ENCODE measurements around the gene GNAL. TPM values are rescaled to one million over a fixed set of nuclear protein-coding genes. Genes with fewer than 3 reads are reported as not detected.
"Not testable (repeated sequence)": the region's sequence is repeated elsewhere in the genome, so short reads cannot be mapped to it uniquely, and the experiment has no call there.

Gene GNAL
- total RNA-seq, 6 experiments from 2014 or later: 0.09 to 0.21 (median 0.17) TPM

DNA sequence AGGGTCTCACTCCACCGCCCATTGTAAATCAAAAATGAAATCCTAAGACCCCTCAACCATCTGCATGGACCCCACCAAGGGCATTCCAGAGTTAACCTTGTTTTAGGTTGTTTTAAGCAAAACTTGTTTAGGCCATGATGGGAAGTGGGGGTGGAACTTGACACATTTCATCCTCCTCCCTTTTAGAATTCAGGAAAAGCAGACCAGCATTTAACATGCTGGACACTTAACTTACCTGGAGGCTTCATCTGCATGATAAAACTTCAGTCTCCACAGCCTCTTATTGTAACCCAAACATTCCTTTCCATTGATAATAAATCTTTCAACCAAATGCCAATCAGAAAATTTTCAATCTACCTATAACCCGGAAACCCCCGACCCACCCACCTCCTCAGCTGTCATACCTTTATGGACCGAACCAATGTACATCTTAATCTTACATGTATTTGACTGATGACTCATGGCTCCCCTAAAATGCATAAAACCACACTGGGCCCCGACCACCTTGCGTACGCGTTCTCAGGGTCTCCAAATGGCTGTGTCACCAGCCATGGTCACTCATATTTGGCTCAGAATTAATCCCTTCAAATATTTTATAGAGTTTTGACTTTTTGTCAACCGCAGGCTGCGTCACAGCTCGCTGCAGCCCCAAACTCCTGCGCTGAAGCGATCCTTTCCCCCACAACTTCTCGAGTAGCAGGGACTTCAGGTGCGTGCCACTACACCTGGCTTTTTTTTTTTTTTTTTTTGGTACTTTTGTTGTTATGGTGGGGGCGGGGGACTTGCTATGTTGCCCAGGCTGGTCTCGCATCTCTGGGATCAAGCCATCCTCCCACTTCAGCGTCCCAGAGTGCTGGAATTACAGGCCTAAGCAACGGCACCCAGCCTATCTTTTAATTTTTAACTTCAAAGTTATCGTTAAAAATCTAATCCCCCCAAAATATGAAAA, 218.1 kb downstream of the GNAL start:
- no peaks in the 10 kb centered on the region for H3K9me3 Mint-ChIP-seq
- peak overlapping the region; percentile 92 for H3K27ac Mint-ChIP-seq
- DNase-seq: no peak
- TF ChIP-seq, protein P1, sequence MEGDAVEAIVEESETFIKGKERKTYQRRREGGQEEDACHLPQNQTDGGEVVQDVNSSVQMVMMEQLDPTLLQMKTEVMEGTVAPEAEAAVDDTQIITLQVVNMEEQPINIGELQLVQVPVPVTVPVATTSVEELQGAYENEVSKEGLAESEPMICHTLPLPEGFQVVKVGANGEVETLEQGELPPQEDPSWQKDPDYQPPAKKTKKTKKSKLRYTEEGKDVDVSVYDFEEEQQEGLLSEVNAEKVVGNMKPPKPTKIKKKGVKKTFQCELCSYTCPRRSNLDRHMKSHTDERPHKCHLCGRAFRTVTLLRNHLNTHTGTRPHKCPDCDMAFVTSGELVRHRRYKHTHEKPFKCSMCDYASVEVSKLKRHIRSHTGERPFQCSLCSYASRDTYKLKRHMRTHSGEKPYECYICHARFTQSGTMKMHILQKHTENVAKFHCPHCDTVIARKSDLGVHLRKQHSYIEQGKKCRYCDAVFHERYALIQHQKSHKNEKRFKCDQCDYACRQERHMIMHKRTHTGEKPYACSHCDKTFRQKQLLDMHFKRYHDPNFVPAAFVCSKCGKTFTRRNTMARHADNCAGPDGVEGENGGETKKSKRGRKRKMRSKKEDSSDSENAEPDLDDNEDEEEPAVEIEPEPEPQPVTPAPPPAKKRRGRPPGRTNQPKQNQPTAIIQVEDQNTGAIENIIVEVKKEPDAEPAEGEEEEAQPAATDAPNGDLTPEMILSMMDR (IDR thresholded peaks at IDR 0.05): no peak
- H3K4me3 Mint-ChIP-seq: peak overlapping the region; percentile 97
- H3K36me3 Mint-ChIP-seq (ENCODE audit: low read depth): peaks cover 10% of the 10 kb centered on the region; the same call in 1 of the 2 replicates
- peaks cover 21% of the 10 kb centered on the region for H3K4me1 Mint-ChIP-seq (ENCODE audit: low read depth)
- H3K27me3 Mint-ChIP-seq (ENCODE audit: insufficient read depth): peaks cover 2% of the 10 kb centered on the region; the same call in 1 of the 2 replicates

DNA sequence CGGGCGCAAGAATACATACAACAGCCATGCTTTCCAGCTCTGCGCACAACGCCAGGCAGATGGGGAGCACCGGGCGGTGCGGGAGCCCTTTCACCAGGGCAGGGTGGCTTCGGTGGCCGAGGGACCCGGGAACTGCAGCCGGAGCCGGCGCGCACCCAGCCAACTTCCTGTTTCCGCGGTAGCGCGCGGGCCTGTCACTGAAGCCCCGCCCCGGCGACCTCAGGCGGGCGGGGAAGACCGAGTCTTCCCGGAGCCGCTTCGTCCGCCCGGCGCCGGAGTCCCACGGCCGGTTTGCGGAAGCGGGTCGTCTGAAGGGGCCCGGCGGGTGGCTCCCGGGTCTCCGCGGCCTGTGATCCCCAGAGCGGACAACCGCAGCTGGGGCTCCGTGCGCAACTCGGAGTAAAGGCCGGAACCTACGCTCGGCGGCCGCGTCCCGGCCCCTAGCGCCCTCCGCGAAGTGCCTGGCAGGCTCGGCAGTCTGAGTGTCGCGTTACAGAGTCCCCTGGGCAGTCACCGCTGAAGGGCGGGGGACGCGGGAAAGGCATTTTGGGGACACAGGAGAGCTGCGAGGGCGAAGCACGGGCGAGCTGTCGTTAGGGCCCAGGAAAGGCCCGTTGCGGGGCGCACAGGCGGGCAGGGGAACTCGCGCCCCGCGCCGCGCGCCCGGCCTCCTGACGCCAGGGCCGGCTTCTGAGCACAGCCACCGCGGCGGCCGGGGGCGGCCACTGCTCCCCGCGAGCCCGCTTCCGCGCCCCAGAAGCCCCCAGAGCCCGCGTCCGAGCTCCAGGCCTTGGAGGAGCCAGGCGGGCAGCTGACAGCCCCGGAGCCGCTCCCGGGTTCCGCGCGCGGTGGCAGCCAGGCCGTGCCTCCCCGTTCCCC, 219.4 kb downstream of the GNAL start, which contains the start of gene MPPE1:
Gene MPPE1 (minus strand): TSS at position 136 of the 879 bp plus-strand sequence. CDS start 11,053 bp downstream, outside the sequence.
- TF ChIP-seq, protein P1 (IDR thresholded peaks at IDR 0.05): no peak
- H3K27ac Mint-ChIP-seq: peak within 1 kb of the TSS; percentile 92
- peak; percentile 69 for DNase-seq
- H3K27me3 Mint-ChIP-seq (ENCODE audit: insufficient read depth): peaks cover 2% of the 10 kb centered on the region; the same call in 1 of the 2 replicates
- no peaks in the 10 kb centered on the region for H3K9me3 Mint-ChIP-seq
- H3K36me3 Mint-ChIP-seq (ENCODE audit: low read depth): peaks cover 10% of the 10 kb centered on the region; the same call in 1 of the 2 replicates
- H3K4me3 Mint-ChIP-seq: peak within 1 kb of the TSS; percentile 97
- H3K4me1 Mint-ChIP-seq (ENCODE audit: low read depth): peaks cover 21% of the 10 kb centered on the region

DNA sequence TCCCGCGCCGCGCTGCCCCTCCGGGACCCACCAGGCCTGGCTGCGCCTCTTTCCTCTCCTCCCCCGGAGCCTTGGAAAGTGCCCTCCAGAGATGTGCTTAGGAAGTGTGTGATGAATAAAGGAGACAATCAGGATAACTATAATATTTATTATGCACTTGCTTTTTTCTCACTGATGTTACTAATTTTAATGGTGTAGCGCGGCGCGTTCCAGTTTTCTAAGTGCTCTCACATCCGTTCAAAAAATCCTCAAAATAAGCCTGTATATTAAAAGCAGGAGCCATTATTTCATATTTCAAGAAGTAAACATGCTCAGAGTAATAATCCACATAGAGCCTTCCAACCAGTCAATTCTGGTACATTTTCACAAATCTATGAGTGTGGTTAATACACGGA, 220.0 kb downstream of the GNAL start:
- peak overlapping the region; percentile 89 for H3K27ac Mint-ChIP-seq
- TF ChIP-seq, protein P1 (IDR thresholded peaks at IDR 0.05): no peak

DNA sequence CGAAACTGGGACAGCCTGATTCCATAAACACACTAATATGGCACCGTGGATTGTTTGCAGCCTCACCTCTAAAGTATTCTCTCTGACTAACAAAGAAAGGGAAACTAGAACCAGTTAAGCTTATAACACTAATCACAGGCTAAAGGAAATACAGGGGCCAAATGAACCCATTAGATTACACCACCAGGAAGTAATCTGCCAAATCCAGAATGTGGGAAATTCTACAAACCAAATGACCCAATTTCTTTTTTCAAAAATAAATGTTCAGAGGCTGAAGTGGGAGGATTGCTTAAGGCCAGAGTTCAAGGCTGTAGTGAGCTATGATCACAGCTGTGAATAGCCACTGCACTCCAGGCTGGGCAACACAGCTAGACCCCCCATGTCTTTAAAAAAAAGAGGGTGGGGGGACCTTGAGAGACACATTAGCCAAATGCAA, 220.5 kb downstream of the GNAL start:
- Mint-ChIP-seq H3K4me1 (ENCODE audit: low read depth) (peaks cover 21% of the 10 kb centered on the region), H3K27ac (peak overlapping the region; percentile 89), H3K4me3 (peak overlapping the region; percentile 86), H3K36me3 (ENCODE audit: low read depth) (peaks cover 5% of the 10 kb centered on the region; the same call in 1 of the 2 replicates), H3K27me3 (ENCODE audit: insufficient read depth) (peaks cover 2% of the 10 kb centered on the region; the same call in 1 of the 2 replicates), H3K9me3 (no peaks in the 10 kb centered on the region)
- TF ChIP-seq, protein P1 (IDR thresholded peaks at IDR 0.05): no peak
- peak; percentile 35 for DNase-seq

More for the DNA sequence above, 220.0 kb downstream of the GNAL start:
- no peaks in the 10 kb centered on the region for H3K9me3 Mint-ChIP-seq
- H3K36me3 Mint-ChIP-seq (ENCODE audit: low read depth): peaks cover 5% of the 10 kb centered on the region; the same call in 1 of the 2 replicates
- peak overlapping the region; percentile 86 for H3K4me3 Mint-ChIP-seq
- no peak for DNase-seq
- H3K4me1 Mint-ChIP-seq (ENCODE audit: low read depth): peaks cover 21% of the 10 kb centered on the region
- H3K27me3 Mint-ChIP-seq (ENCODE audit: insufficient read depth): peaks cover 2% of the 10 kb centered on the region; the same call in 1 of the 2 replicates

DNA sequence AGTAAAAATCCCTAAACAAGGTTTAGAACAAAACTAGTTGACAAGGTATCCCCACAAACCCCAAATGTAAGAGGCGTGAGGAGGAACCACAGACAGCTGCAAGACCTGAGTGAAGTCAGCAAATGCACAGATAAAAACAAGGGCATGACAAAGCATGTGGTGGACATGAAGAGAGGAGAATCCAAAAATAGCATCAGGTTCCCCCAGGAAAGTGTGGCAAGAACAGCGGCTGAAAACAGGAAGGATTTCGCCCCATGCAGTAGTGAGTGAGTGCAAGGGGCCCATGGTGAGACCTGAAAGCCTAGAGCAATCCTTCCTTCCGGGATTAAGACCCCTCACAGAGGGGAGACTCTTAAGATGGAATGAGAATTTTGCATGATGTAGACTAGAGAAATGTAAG, 227.8 kb downstream of the GNAL start:
- H3K4me3 Mint-ChIP-seq; H3K36me3 Mint-ChIP-seq (ENCODE audit: low read depth); H3K9me3 Mint-ChIP-seq; H3K4me1 Mint-ChIP-seq (ENCODE audit: low read depth); H3K27me3 Mint-ChIP-seq (ENCODE audit: insufficient read depth); DNase-seq; H3K27ac Mint-ChIP-seq: not testable (repeated sequence)

DNA sequence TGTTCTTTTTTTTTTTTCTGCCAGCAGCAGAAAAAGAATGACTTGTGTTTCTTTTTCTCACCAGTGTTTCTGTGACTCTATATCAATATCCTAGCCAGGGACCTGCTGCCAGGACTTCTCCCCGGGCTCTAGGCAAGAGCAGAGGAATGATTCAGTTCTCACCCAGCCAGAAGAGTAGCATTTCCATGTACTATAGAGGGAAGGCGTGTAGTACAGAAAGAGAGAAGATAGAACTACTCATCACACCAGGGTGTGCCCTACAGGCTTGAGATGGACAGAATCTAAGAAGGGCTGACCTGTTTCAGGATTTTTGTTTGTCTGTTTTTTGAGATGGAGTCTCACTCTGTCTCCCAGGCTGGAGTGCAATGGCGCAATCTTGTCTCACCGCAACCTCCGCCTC, 230.5 kb downstream of the GNAL start:
- not testable (repeated sequence) for H3K4me1 Mint-ChIP-seq (ENCODE audit: low read depth); DNase-seq; H3K4me3 Mint-ChIP-seq; H3K9me3 Mint-ChIP-seq; H3K27ac Mint-ChIP-seq; H3K27me3 Mint-ChIP-seq (ENCODE audit: insufficient read depth); H3K36me3 Mint-ChIP-seq (ENCODE audit: low read depth)
